Fibroblast of skin of left biceps (primary cell): Measurements from ENCODE around the gene PSD4.

Source experiments
- DNase-seq, 2 experiments: peaks; one replicate each; pipeline ENCODE4 v3.0.0-alpha.2; 2013; ENCODE audit warnings: low read depth in 2 of 2

The PSD4 gene

GRCh38 chr2:113142290-113142689, 31.5 kb upstream of the PSD4 start:
- no peak for DNase-seq

GRCh38 chr2:113144259-113144658, 29.5 kb upstream of the PSD4 start:
- no peak for DNase-seq

GRCh38 chr2:113148606-113149552, 24.9 kb upstream of the PSD4 start:
- no peak for DNase-seq

- no peak for DNase-seq
Observed at GRCh38 chr2:113149553-113150257, 24.1 kb upstream of the PSD4 start.

- DNase-seq: no peak
Observed at GRCh38 chr2:113150258-113150601, 23.5 kb upstream of the PSD4 start.

GRCh38 chr2:113155331-113155730, 18.4 kb upstream of the PSD4 start:
- no peak for DNase-seq

- DNase-seq: no peak
Observed at GRCh38 chr2:113156278-113157117, 17.3 kb upstream of the PSD4 start.

- DNase-seq: no peak
Observed at GRCh38 chr2:113157118-113157896, 16.5 kb upstream of the PSD4 start.

- peak in 1 of 2 experiments; percentile 15 for DNase-seq
Observed at GRCh38 chr2:113157897-113158753, 15.6 kb upstream of the PSD4 start.

GRCh38 chr2:113158884-113159553, 14.8 kb upstream of the PSD4 start:
- DNase-seq: no peak

- DNase-seq: no peak
Observed at GRCh38 chr2:113160248-113160647, 13.5 kb upstream of the PSD4 start.

GRCh38 chr2:113160962-113161361, 12.8 kb upstream of the PSD4 start:
- no peak for DNase-seq

GRCh38 chr2:113162173-113162572, 11.6 kb upstream of the PSD4 start:
- DNase-seq: no peak

- DNase-seq: no peak
Observed at GRCh38 chr2:113162869-113163268, 10.9 kb upstream of the PSD4 start.

GRCh38 chr2:113164215-113164929, 9.4 kb upstream of the PSD4 start:
- no peak for DNase-seq

- DNase-seq: no peak
Observed at GRCh38 chr2:113164930-113165585, 8.7 kb upstream of the PSD4 start.

GRCh38 chr2:113166187-113166645, 7.6 kb upstream of the PSD4 start:
- DNase-seq: no peak

GRCh38 chr2:113167115-113167932, 6.4 kb upstream of the PSD4 start:
- DNase-seq: no peak
